BJ (cell line): ENCODE measurements around the gene NBR1. TPM values are rescaled to one million over a fixed set of nuclear protein-coding genes. Genes with fewer than 3 reads are reported as not detected.
"Not testable (repeated sequence)": the region's sequence is repeated elsewhere in the genome, so short reads cannot be mapped to it uniquely, and the experiment has no call there.

Experiments
- CTCF ChIA-PET: fragments of 350-600 bp; formaldehyde crosslinking; extraction: SDS; loops from one replicate; lab custom pipeline; 2021; ENCODE audit warnings: antibody characterized with exemption, inconsistent platforms; lab: Yijun Ruan, JAX
- POLR2A ChIA-PET: fragments of 300-600 bp; sonication (Branson Sonifier 250); formaldehyde crosslinking; extraction: SDS; loops from one replicate; lab custom pipeline; 2021; ENCODE audit warnings: antibody characterized with exemption; lab: Charles Lee
- DNase-seq: peaks from one replicate; pipeline ENCODE4 v3.0.0-alpha.2; 2011; ENCODE audit warnings: low read depth
- H3K27me3 ChIP-seq: 2 replicates; pipeline ENCODE4 v1.6.0; 2011; ENCODE audit warnings: low read length; ENCODE audit not compliant: control insufficient read depth, insufficient read depth
- H3K36me3 ChIP-seq: 2 replicates; pipeline ENCODE4 v1.5.1; 2011; ENCODE audit warnings: low read length; ENCODE audit not compliant: control insufficient read depth, insufficient read depth
- H3K4me3 ChIP-seq: 2 replicates; pipeline ENCODE4 v1.5.1; 2011; ENCODE audit warnings: low read depth, mild to moderate bottlenecking, control low read depth, low read length
- CTCF ChIP-seq: IDR thresholded peaks from 2 replicates; pipeline ENCODE4 v1.5.1; 2011; ENCODE audit warnings: low read depth, mild to moderate bottlenecking, control low read depth, inconsistent platforms, low read length, moderate library complexity; ENCODE audit not compliant: insufficient read depth
- polyA plus RNA-seq: library from polyadenylated mRNA; depleted of rRNA; stranded (reverse); fragments of >200 nt; gene quantifications from 2 replicates; pipeline ENCODE4 v1.2.3, GENCODE V29; 2011

The NBR1 gene
- polyA plus RNA-seq, 1 experiment: 130 TPM

- Histone ChIP-seq H3K4me3 (no peak overlapping the region), H3K36me3 (peaks cover 6% of the 10 kb centered on the region), H3K27me3 (no peaks in the 10 kb centered on the region)
- TF ChIP-seq CTCF: no peak
- CTCF ChIA-PET: interaction anchor here (1.2 kb wide), 1 partner anchor 17 kb away, joined by 3 read pairs; no protein-coding TSS in a partner anchor
- no peak for DNase-seq
- POLR2A ChIA-PET: interaction anchor here (0.6 kb wide), 1 partner anchor 31 kb away, joined by 3 read pairs; no protein-coding TSS in a partner anchor
Observed at GRCh38 chr17:43140396-43141332, 30.4 kb upstream of the NBR1 start.

DNA sequence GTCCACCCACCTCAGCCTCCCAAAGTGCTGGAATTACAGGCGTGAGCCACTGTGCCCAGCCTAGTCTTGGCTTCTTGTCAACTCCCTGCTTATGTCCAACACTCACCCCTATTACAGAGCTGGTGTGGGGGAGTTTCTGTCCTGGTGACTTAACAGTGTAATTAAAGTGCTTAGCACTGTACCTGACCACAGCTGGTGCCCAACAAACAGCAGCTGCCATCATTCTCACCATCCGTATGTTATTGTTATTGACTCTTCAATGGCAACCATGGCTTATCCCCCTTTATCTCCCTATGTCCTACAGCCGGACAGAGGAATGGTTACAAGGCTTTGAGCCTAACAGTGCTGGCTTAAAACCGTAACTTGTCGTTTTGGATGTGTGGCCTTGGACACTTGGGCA lies 28.9 kb upstream of the NBR1 start:
- DNase-seq: no peak

DNA sequence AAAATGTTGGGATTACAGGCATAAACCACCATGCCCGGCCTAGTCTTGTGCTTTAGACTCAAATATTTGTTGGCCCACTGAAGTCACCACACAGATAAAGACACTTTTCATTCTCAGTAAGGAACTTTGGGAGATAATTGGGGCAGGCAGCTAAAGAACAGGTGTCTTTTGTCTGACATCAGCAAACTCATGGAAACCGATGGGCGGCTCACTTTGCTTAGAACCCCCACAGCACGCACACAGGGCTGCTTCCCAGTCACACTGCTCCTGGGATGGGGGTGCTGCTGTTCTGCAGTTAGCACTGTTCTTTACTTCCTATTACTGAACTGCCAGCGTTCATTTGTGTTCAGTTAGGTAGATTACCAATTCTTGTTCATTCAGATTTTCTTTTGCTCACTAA lies 27.8 kb upstream of the NBR1 start:
- CTCF ChIA-PET: no interaction called here
- no peak for TF ChIP-seq CTCF
- Histone ChIP-seq H3K4me3 (no peak overlapping the region), H3K27me3 (no peaks in the 10 kb centered on the region), H3K36me3 (peaks cover 6% of the 10 kb centered on the region)
- DNase-seq: no peak
- POLR2A ChIA-PET: no interaction called here

More for the DNA sequence above, 28.9 kb upstream of the NBR1 start:
- ChIA-PET CTCF (interaction anchor here (0.6 kb wide), 1 partner anchor 92 kb away, joined by 3 read pairs; no protein-coding TSS in a partner anchor), POLR2A (no interaction called here)
- TF ChIP-seq CTCF: no peak
- Histone ChIP-seq H3K4me3 (no peak overlapping the region), H3K36me3 (peaks cover 6% of the 10 kb centered on the region), H3K27me3 (no peaks in the 10 kb centered on the region)

- H3K4me3 ChIP-seq: no peak overlapping the region
- POLR2A ChIA-PET: no interaction called here
- H3K36me3 ChIP-seq: peaks cover 3% of the 10 kb centered on the region; the same call in 1 of the 2 replicates
- CTCF ChIA-PET: no interaction called here
- no peak for DNase-seq
- no peaks in the 10 kb centered on the region for H3K27me3 ChIP-seq
- TF ChIP-seq CTCF: no peak
Observed at GRCh38 chr17:43146649-43147048, 24.4 kb upstream of the NBR1 start.

- no peaks in the 10 kb centered on the region for H3K36me3 ChIP-seq
- no peak for DNase-seq
- ChIA-PET CTCF (no interaction called here), POLR2A (no interaction called here)
- H3K4me3 ChIP-seq: no peak overlapping the region
- no peak for TF ChIP-seq CTCF
- H3K27me3 ChIP-seq: no peaks in the 10 kb centered on the region
Observed at GRCh38 chr17:43151880-43152456, 19.0 kb upstream of the NBR1 start.

DNA sequence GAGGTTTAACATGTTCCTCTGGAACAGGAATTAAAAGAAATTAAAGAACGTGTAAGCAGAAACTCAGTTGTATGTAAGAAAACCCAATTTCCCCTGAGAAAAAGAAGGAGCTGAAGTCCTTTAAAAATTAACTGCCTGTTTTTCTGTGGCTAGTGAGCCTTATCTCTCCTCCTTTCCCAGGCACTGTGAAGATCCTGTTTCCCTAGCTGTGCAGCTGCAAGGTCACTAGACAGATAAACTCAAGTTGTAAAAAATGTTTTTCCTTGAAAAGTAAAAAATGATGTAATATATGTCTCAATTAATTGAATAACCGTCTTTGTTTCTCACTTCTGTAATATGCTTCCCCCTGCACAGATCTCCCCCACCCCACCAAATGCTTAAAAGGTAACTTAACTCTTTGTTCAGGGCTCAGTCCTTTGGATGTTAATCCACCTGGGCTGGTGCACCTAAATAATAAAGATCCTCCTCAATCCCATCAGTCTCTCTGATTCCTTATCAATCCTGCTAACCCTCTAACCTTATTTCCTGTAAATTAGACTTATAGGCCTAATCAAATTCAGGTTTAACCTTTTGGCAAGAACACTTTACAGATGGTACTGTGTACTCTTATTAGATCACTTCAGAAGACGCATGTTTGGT lies 17.7 kb upstream of the NBR1 start:
- POLR2A ChIA-PET, H3K4me3 ChIP-seq, H3K27me3 ChIP-seq, CTCF ChIA-PET, DNase-seq, H3K36me3 ChIP-seq: not testable (repeated sequence)
